Nucleus accumbens (tissue), 56 donors: ENCODE data around the gene P4HA1.
"Not testable (repeated sequence)": the region's sequence is repeated elsewhere in the genome, so short reads cannot be mapped to it uniquely, and the experiment has no call there.

Experiments used
- DNase-seq, 56 donors: peaks; one replicate each; lab custom pipeline; 2025; lab: John Stamatoyannopoulos, UW

The P4HA1 gene

GRCh38 chr10:73096449-73097304, at the start of gene P4HA1:
Gene P4HA1, minus strand, starts transcription at chr10:73096866. Its CDS starts 21,983 bp downstream, at chr10:73074883.
- peak; percentile 54 to 100 (median 98) for DNase-seq

- DNase-seq = no peak
These were observed 44.9 kb upstream of the P4HA1 start for GRCh38 chr10:73141603-73142002.

GRCh38 chr10:73139251-73139650, 42.6 kb upstream of the P4HA1 start:
- no peak for DNase-seq

- no peak for DNase-seq
These were observed 40.0 kb upstream of the P4HA1 start for GRCh38 chr10:73136627-73137026.

- DNase-seq = no peak
These were observed 38.1 kb upstream of the P4HA1 start for GRCh38 chr10:73134727-73135126.

- DNase-seq = no peak
These were observed 35.4 kb upstream of the P4HA1 start for GRCh38 chr10:73131913-73132686.

- no peak for DNase-seq
These were observed 34.6 kb upstream of the P4HA1 start for GRCh38 chr10:73131301-73131700.

GRCh38 chr10:73126343-73126742, 29.7 kb upstream of the P4HA1 start:
- no peak for DNase-seq

GRCh38 chr10:73119952-73120351, 23.3 kb upstream of the P4HA1 start:
- no peak for DNase-seq

GRCh38 chr10:73119457-73119856, 22.8 kb upstream of the P4HA1 start:
- DNase-seq = no peak

GRCh38 chr10:73117976-73118743, 21.5 kb upstream of the P4HA1 start:
- DNase-seq = no peak

- DNase-seq = no peak
These were observed 19.4 kb upstream of the P4HA1 start for GRCh38 chr10:73116017-73116416.

GRCh38 chr10:73113551-73113950, 16.9 kb upstream of the P4HA1 start:
- DNase-seq = no peak

GRCh38 chr10:73112032-73112431, 15.4 kb upstream of the P4HA1 start:
- DNase-seq = not testable (repeated sequence)

- peak in 53 of 56 donors; percentile 4 to 88 (median 57) for DNase-seq
These were observed 13.7 kb upstream of the P4HA1 start, which contains the start of gene NUDT13 for GRCh38 chr10:73110345-73110849. Gene NUDT13, plus strand, starts transcription at chr10:73110455. Its CDS starts 3,911 bp downstream, at chr10:73114366.

- DNase-seq = not testable (repeated sequence)
These were observed 12.6 kb upstream of the P4HA1 start for GRCh38 chr10:73109248-73109652.

GRCh38 chr10:73106301-73106700, 9.6 kb upstream of the P4HA1 start:
- no peak for DNase-seq

- DNase-seq = no peak
These were observed 2.5 kb upstream of the P4HA1 start for GRCh38 chr10:73099141-73099540.

GRCh38 chr10:73097305-73097670, 622 bp upstream of the P4HA1 start:
- DNase-seq = no peak

- DNase-seq = peak in 49 of 56 donors; percentile 12 to 75 (median 53)
These were observed 621 bp downstream of the P4HA1 start for GRCh38 chr10:73096041-73096448.
